Activated T-cell treated with anti-CD3 and anti-CD28 coated beads for 4 hours (primary cell): ENCODE data around the gene NUP133.
"Not testable (repeated sequence)": the region's sequence is repeated elsewhere in the genome, so short reads cannot be mapped to it uniquely, and the experiment has no call there.

Experiments
- DNase-seq: peaks from one replicate; pipeline ENCODE4 v3.0.0-alpha.2; 2020

NUP133 gene

GRCh38 chr1:229448354-229448753 is 59.8 kb downstream of the NUP133 start:
- no peak for DNase-seq

- no peak for DNase-seq
Observed at GRCh38 chr1:229447809-229448252, 60.3 kb downstream of the NUP133 start.

GRCh38 chr1:229445828-229446227 is 62.3 kb downstream of the NUP133 start:
- DNase-seq, result no peak

GRCh38 chr1:229440851-229441537 is 67.1 kb downstream of the NUP133 start:
- no peak for DNase-seq

- no peak for DNase-seq
Observed at GRCh38 chr1:229438021-229438420, 70.1 kb downstream of the NUP133 start.

- no peak for DNase-seq
Observed at GRCh38 chr1:229437443-229437842, 70.7 kb downstream of the NUP133 start.

GRCh38 chr1:229436201-229436600 is 71.9 kb downstream of the NUP133 start:
- DNase-seq, result no peak

GRCh38 chr1:229434641-229435051 is 73.5 kb downstream of the NUP133 start:
- DNase-seq, result no peak

- no peak for DNase-seq
Observed at GRCh38 chr1:229434005-229434640, 74.0 kb downstream of the NUP133 start, which contains the start of gene ACTA1. Gene ACTA1 (minus strand): TSS chr1:229434094. CDS start chr1:229433115, 979 bp downstream.

GRCh38 chr1:229433364-229434004 is 74.7 kb downstream of the NUP133 start:
- DNase-seq, result no peak

GRCh38 chr1:229432905-229433304 is 75.2 kb downstream of the NUP133 start:
- no peak for DNase-seq

- DNase-seq, result no peak
Observed at GRCh38 chr1:229432116-229432461, 76.1 kb downstream of the NUP133 start.

GRCh38 chr1:229431284-229432115 is 76.6 kb downstream of the NUP133 start:
- DNase-seq, result no peak

GRCh38 chr1:229430761-229431283 is 77.3 kb downstream of the NUP133 start:
- DNase-seq, result no peak

- DNase-seq, result no peak
Observed at GRCh38 chr1:229428256-229428655, 79.9 kb downstream of the NUP133 start.

- DNase-seq, result no peak
Observed at GRCh38 chr1:229427572-229427971, 80.6 kb downstream of the NUP133 start.

GRCh38 chr1:229425564-229426159 is 82.5 kb downstream of the NUP133 start:
- no peak for DNase-seq

- no peak for DNase-seq
Observed at GRCh38 chr1:229420765-229421164, 87.4 kb downstream of the NUP133 start.

- DNase-seq, result no peak
Observed at GRCh38 chr1:229420224-229420623, 87.9 kb downstream of the NUP133 start.

- DNase-seq, result not testable (repeated sequence)
Observed at GRCh38 chr1:229418586-229418985, 89.6 kb downstream of the NUP133 start.

GRCh38 chr1:229412810-229413209 is 95.3 kb downstream of the NUP133 start:
- not testable (repeated sequence) for DNase-seq

- no peak for DNase-seq
Observed at GRCh38 chr1:229412056-229412455, 96.1 kb downstream of the NUP133 start.
